KMS-11 (cell line): ENCODE results near the gene CBR3.

ENCODE experiments used
- H2AFZ ChIP-seq: fragments of 200-600 bp; sonication (generic); 2 replicates; pipeline ENCODE4 v1.6.1; 2016; ENCODE audit warnings: antibody characterized with exemption, mixed run types, low read depth
- H3K27ac ChIP-seq: fragments of 200-600 bp; sonication (generic); 2 replicates; pipeline ENCODE4 v1.6.1; 2016; ENCODE audit warnings: mild to moderate bottlenecking, mixed run types
- H3K27me3 ChIP-seq: fragments of 200-600 bp; sonication (generic); 2 replicates; pipeline ENCODE4 v1.6.1; 2017; ENCODE audit warnings: mild to moderate bottlenecking, low read depth, mixed run types, moderate library complexity; ENCODE audit not compliant: insufficient read depth
- H3K36me3 ChIP-seq: fragments of 200-600 bp; sonication (generic); 2 replicates; pipeline ENCODE4 v1.6.1; 2017; ENCODE audit warnings: mild to moderate bottlenecking, mixed run types; ENCODE audit not compliant: insufficient read depth
- H3K4me1 ChIP-seq: fragments of 200-600 bp; sonication (generic); 2 replicates; pipeline ENCODE4 v1.6.1; 2016; ENCODE audit warnings: mild to moderate bottlenecking, low read depth, mixed run types; ENCODE audit not compliant: poor library complexity, severe bottlenecking
- H3K4me2 ChIP-seq: fragments of 200-600 bp; sonication (generic); 2 replicates; pipeline ENCODE4 v1.7.0; 2016; ENCODE audit warnings: mild to moderate bottlenecking, mixed run types
- H3K4me3 ChIP-seq: fragments of 200-600 bp; sonication (generic); IDR thresholded peaks from 2 replicates; pipeline ENCODE4 v1.6.1; 2017; ENCODE audit warnings: low read depth, low read length, mixed read lengths; ENCODE audit not compliant: insufficient read depth
- H3K79me2 ChIP-seq: fragments of 200-600 bp; sonication (generic); 2 replicates; pipeline ENCODE4 v1.6.1; 2016; ENCODE audit warnings: low read depth, mixed run types; ENCODE audit not compliant: insufficient read depth
- H3K9ac ChIP-seq: fragments of 200-600 bp; sonication (generic); 2 replicates; pipeline ENCODE4 v1.6.1; 2016; ENCODE audit warnings: mild to moderate bottlenecking, mixed run types
- H4K20me1 ChIP-seq: fragments of 200-600 bp; sonication (generic); 2 replicates; pipeline ENCODE4 v1.6.1; 2016; ENCODE audit warnings: mild to moderate bottlenecking, mixed run types; ENCODE audit not compliant: insufficient read depth
- TF ChIP-seq, protein P1 (sequence below): fragments of 200-600 bp; sonication (generic); conservative IDR thresholded peaks from 2 replicates; pipeline ENCODE4 v1.6.1; 2017; ENCODE audit warnings: low read depth, mild to moderate bottlenecking, antibody characterized with exemption, low read length, moderate library complexity, mixed read lengths

The CBR3 gene

DNA sequence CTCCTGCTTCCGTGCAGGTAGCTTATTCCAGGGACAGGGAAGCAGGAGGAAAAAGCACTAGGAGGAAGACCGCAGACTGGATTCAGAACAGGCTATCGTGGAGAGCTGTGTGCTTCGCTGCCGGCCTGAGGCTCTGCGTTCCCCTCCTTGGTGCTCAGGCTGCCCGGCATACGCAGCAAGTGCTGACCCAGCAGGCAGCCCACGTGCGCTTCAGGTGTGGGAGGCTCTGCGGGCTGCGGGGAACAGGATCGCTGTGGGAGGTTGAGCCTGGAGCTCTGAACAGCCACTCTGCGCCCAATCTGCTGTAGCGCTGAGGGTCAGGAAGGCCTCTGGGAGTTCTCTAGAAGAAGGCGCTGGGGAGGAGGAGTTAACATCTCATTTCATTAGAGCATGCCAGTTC is 49.7 kb downstream of the CBR3 start:
- H4K20me1 ChIP-seq: no peaks in the 10 kb centered on the region
- no peak overlapping the region for H3K27ac ChIP-seq
- H3K79me2 ChIP-seq: no peaks in the 10 kb centered on the region
- no peaks in the 10 kb centered on the region for H3K4me1 ChIP-seq
- no peak overlapping the region for H2AFZ ChIP-seq
- H3K9ac ChIP-seq: no peak overlapping the region
- TF ChIP-seq, protein P1, sequence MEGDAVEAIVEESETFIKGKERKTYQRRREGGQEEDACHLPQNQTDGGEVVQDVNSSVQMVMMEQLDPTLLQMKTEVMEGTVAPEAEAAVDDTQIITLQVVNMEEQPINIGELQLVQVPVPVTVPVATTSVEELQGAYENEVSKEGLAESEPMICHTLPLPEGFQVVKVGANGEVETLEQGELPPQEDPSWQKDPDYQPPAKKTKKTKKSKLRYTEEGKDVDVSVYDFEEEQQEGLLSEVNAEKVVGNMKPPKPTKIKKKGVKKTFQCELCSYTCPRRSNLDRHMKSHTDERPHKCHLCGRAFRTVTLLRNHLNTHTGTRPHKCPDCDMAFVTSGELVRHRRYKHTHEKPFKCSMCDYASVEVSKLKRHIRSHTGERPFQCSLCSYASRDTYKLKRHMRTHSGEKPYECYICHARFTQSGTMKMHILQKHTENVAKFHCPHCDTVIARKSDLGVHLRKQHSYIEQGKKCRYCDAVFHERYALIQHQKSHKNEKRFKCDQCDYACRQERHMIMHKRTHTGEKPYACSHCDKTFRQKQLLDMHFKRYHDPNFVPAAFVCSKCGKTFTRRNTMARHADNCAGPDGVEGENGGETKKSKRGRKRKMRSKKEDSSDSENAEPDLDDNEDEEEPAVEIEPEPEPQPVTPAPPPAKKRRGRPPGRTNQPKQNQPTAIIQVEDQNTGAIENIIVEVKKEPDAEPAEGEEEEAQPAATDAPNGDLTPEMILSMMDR: no peak
- H3K36me3 ChIP-seq: no peaks in the 10 kb centered on the region
- H3K4me2 ChIP-seq: no peak overlapping the region
- no peak overlapping the region for H3K4me3 ChIP-seq
- no peaks in the 10 kb centered on the region for H3K27me3 ChIP-seq

DNA sequence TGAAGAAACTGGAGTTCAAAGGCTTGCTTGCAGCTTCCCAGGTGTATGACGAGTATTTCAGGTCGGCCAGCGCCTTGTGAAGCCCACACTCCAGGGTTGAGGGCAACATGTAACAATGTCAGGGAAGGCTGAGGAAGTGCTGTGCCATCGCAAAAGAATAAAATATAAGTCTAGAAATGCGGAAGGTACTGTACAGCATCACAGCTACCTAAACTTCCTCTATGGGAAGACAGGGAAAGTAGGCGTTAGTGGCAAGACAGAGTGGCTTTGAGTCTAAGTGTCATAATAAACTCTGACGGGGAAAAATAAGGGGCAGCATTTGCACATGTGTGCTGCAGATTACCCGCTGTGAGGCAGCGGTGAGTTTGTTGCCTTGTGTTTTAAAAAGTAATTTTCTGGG is 50.6 kb downstream of the CBR3 start:
- no peak overlapping the region for H3K4me2 ChIP-seq
- no peaks in the 10 kb centered on the region for H3K36me3 ChIP-seq
- H2AFZ ChIP-seq: no peak overlapping the region
- no peak overlapping the region for H3K27ac ChIP-seq
- H3K79me2 ChIP-seq: no peaks in the 10 kb centered on the region
- no peaks in the 10 kb centered on the region for H3K27me3 ChIP-seq
- no peak overlapping the region for H3K4me3 ChIP-seq
- TF ChIP-seq, protein P1: no peak
- H3K4me1 ChIP-seq: no peaks in the 10 kb centered on the region
- H3K9ac ChIP-seq: no peak overlapping the region
- H4K20me1 ChIP-seq: no peaks in the 10 kb centered on the region

DNA sequence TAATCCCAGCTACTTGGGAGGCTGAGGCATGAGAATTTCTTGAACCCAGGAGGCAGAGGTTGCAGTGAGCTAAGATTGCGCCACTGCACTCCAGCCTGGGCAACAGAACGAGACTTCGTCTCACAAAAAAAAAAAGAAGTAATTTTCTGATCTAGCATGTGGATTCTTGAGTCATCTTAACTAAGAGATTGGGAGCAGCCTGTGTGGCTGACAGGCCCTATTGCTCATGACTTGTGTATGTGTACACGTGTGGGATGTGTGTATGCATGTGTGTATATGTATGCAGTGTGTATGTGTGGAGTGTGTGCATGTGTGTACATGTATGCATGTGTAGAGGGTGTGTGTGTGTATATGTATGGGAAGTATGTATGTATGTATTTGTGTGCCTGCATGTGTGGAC is 51.2 kb downstream of the CBR3 start:
- Histone ChIP-seq H4K20me1 (no peaks in the 10 kb centered on the region), H2AFZ (no peak overlapping the region), H3K9ac (no peak overlapping the region), H3K36me3 (no peaks in the 10 kb centered on the region), H3K79me2 (no peaks in the 10 kb centered on the region), H3K27me3 (no peaks in the 10 kb centered on the region), H3K27ac (no peak overlapping the region), H3K4me1 (no peaks in the 10 kb centered on the region), H3K4me2 (no peak overlapping the region), H3K4me3 (no peak overlapping the region)
- TF ChIP-seq, protein P1: no peak

GRCh38 chr21:36186506-36187399 is 51.9 kb downstream of the CBR3 start:
- H3K9ac ChIP-seq: no peak overlapping the region
- no peaks in the 10 kb centered on the region for H3K4me1 ChIP-seq
- H3K27me3 ChIP-seq: no peaks in the 10 kb centered on the region
- no peak overlapping the region for H3K4me3 ChIP-seq
- TF ChIP-seq, protein P1: no peak
- H3K4me2 ChIP-seq: no peak overlapping the region
- H3K36me3 ChIP-seq: no peaks in the 10 kb centered on the region
- no peaks in the 10 kb centered on the region for H3K79me2 ChIP-seq
- no peaks in the 10 kb centered on the region for H4K20me1 ChIP-seq
- no peak overlapping the region for H3K27ac ChIP-seq
- no peak overlapping the region for H2AFZ ChIP-seq
